Esophagus squamous epithelium (tissue), 5 donors: ENCODE data around the gene DDIT4. TPM values are rescaled to one million over a fixed set of nuclear protein-coding genes. Genes with fewer than 3 reads are reported as not detected.
"Not testable (repeated sequence)": the region's sequence is repeated elsewhere in the genome, so short reads cannot be mapped to it uniquely, and the experiment has no call there.

Experiments
- DNase-seq: peaks from one replicate; lab custom pipeline; 2025; lab: John Stamatoyannopoulos, UW
- H3K27ac ChIP-seq, 4 donors: fragments of 200-600 bp; sonication (generic); one replicate each; pipeline ENCODE4 v1.5.1; 2016 to 2019; ENCODE audit warnings: mild to moderate bottlenecking in 1 of 4
- H3K27me3 ChIP-seq, 4 donors: fragments of 200-600 bp; sonication (generic); 1 replicate in 3 of 4; 2 replicates in 1 of 4; pipeline versions ENCODE4 v1.5.1 to v1.6.0; 2017 to 2021; ENCODE audit warnings: antibody characterized with exemption in 1 of 4
- H3K36me3 ChIP-seq, 3 donors: fragments of 200-600 bp; sonication (generic); one replicate each; pipeline ENCODE4 v1.5.1; 2016 to 2019
- H3K4me1 ChIP-seq, 3 donors: fragments of 200-600 bp; sonication (generic); one replicate each; pipeline ENCODE4 v1.5.1; 2017 to 2019
- H3K4me3 ChIP-seq, 4 donors: fragments of 200-600 bp; sonication (generic); 1 replicate in 3 of 4; 2 replicates in 1 of 4; pipeline ENCODE4 v1.5.1; 2016 to 2019; ENCODE audit warnings: mild to moderate bottlenecking in 2 of 4, moderate library complexity in 1 of 4
- H3K9me3 ChIP-seq, 3 donors: fragments of 200-600 bp; sonication (generic); one replicate each; pipeline ENCODE4 v1.5.1; 2016 to 2019
- CTCF ChIP-seq, 6 experiments: fragments of 450-650 bp in 4 of 6; fragments of 200-600 bp in 2 of 6; sonication (generic) in 2 of 6; IDR thresholded peaks; one replicate each; pipeline ENCODE4 v1.5.1; 2016 to 2019; ENCODE audit warnings: antibody characterized with exemption in 6 of 6, mild to moderate bottlenecking in 4 of 6, moderate library complexity in 4 of 6
- POLR2A ChIP-seq, 4 donors: fragments of 450-650 bp; IDR thresholded peaks; one replicate each; pipeline ENCODE4 v1.6.1; 2017; ENCODE audit warnings: antibody characterized with exemption in 4 of 4, mild to moderate bottlenecking in 4 of 4, moderate library complexity in 3 of 4
- WGBS, 2 donors: methylation state at CpG; one replicate each; pipeline ENCODE4 v1.1.5; 2018; 5-methylcytosine and 5-hydroxymethylcytosine counted together
- intact Hi-C: fragments of 100-400 bp; cut with DNase I; formaldehyde crosslinking; loops from one replicate; pipeline ENCODE4 v1.15.0; 2022
- total RNA-seq, 4 donors: library from RNA; depleted of rRNA; stranded (reverse); fragments of >200 nt; gene quantifications; one replicate each; pipeline ENCODE4 v1.1.0, GENCODE V29; 2016
- donor health status: DM: yes; HTN: yes; CAD: no.

Gene DDIT4
- total RNA-seq, 4 donors from 2014 or later, result 49.4 to 384 (median 138) TPM

DNA sequence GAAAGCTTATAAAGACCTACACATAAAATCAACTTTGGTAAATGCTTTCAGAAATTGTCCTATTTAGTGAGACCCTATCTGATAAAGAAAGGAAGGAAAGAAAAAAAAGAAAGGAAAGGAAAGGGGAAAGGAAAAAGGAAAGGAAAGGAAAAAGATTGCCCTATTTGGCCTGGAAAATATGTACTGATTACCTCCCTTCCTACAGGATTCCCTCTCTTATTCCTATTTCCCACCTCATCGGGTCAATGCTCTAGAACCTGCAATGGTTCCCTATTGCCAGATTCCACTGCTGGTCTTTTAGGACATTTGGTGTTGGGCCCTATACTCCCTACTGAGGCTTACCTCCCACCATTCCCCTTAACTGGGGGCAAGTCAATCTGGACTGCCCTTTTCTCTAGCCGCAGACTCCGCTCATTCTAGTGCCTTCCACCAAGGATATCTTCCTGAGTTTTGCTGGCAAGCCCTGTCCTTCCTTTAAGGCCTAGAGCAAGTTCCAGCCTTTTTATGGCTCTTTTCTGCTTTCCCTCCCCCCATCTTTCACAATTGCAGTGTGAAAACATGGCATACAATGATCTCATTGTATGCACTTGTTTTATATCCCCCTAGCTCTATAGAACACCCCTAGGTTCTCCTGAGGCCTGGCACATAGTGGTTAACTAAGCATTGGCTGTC lies 4.4 kb downstream of the DDIT4 start:
- Histone ChIP-seq H3K27me3 (no peaks in the 10 kb centered on the region), H3K4me1 (peaks cover 3 to 29% (median 13%) of the 10 kb centered on the region in 3 donors), H3K4me3 (no peak overlapping the region), H3K36me3 (peaks cover 0 to 23% (median 20%) of the 10 kb centered on the region in 3 donors), H3K27ac (peak overlapping the region; percentile 7 to 99 (median 96)), H3K9me3 (no peaks in the 10 kb centered on the region)
- intact Hi-C loops, result loop anchor here (2.0 kb wide), 1 partner anchor 59 kb away; no protein-coding TSS in a partner anchor
- TF ChIP-seq POLR2A (IDR thresholded peaks at IDR 0.05) (no peak), CTCF (IDR thresholded peaks at IDR 0.05) (no peak)
- no peak for DNase-seq
- 96% methylated on average over 3 of the region's 3 CpGs for WGBS, 2 donors

DNA sequence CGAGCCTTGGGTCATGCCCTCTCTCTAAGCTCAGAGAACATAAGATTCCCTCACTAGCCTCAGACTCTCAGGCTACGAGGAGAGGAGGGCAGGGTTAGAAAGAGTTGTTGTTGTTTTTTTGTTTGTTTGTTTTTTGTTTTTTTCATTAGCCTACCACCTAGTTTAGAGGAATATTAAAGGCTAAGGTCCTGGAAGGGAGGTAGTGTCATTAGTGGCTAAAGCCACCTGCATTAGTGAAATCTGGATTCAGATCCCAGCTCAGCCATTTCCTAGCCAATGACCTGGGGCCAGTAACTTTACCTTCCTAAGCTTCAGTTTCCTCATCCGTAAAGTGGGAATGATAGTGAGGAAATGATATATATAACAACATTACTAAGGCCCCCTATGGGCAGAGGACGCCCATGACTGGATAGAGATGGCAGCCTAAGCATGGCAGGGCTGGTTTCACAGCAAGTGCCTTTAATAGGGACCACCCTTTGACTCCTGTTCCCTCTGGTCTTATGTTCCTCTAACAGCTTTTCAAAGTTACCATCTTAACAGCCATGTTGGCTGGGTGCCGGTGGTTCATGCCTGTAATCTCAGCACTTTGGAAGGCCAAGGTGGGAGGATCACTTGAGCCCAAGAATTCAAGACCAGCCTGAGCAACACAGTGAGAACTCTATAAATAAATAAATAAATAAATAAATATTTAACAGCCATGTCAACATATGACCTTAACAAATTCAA lies 5.1 kb downstream of the DDIT4 start:
- DNase-seq, result no peak
- peak in 1 of 6 experiments; percentile 17 for TF ChIP-seq CTCF (IDR thresholded peaks at IDR 0.05)
- TF ChIP-seq POLR2A (IDR thresholded peaks at IDR 0.05), result no peak
- Histone ChIP-seq H3K4me1 (peaks cover 3 to 27% (median 13%) of the 10 kb centered on the region in 3 donors), H3K27me3 (no peaks in the 10 kb centered on the region), H3K36me3 (peaks cover 0 to 23% (median 20%) of the 10 kb centered on the region in 3 donors), H3K27ac (peak overlapping the region in 2 of 4 donors; percentile 97 to 99), H3K4me3 (no peak overlapping the region), H3K9me3 (no peaks in the 10 kb centered on the region)
- 87 to 90% methylated on average over 3 to 5 of the region's 5 CpGs for WGBS, 2 donors
- intact Hi-C loops, result no loop called here

- peaks cover 3 to 27% (median 13%) of the 10 kb centered on the region in 3 donors for H3K4me1 ChIP-seq
- H3K9me3 ChIP-seq, H3K4me3 ChIP-seq, intact Hi-C loops, DNase-seq, H3K27me3 ChIP-seq, H3K27ac ChIP-seq: not testable (repeated sequence)
- 92 to 94% methylated on average over 7 of the region's 7 CpGs for WGBS, 2 donors
- peaks cover 0 to 19% (median 12%) of the 10 kb centered on the region in 3 donors for H3K36me3 ChIP-seq
Measured at GRCh38 chr10:72279587-72279986, 5.9 kb downstream of the DDIT4 start.

- Histone ChIP-seq H3K27me3 (no peaks in the 10 kb centered on the region), H3K36me3 (no peaks in the 10 kb centered on the region), H3K4me1 (peaks cover 4 to 27% (median 17%) of the 10 kb centered on the region in 3 donors), H3K27ac (no peak overlapping the region), H3K4me3 (no peak overlapping the region), H3K9me3 (no peaks in the 10 kb centered on the region)
- WGBS, 2 donors, result 77 to 88% methylated on average over 3 of the region's 3 CpGs
- intact Hi-C loops, result no loop called here
- DNase-seq, result no peak
- TF ChIP-seq CTCF (IDR thresholded peaks at IDR 0.05), result no peak
- TF ChIP-seq POLR2A (IDR thresholded peaks at IDR 0.05), result no peak
Measured at GRCh38 chr10:72283131-72283530, 9.4 kb downstream of the DDIT4 start.

GRCh38 chr10:72285972-72286521 lies 12.3 kb downstream of the DDIT4 start:
- Histone ChIP-seq H3K27me3 (no peaks in the 10 kb centered on the region), H3K9me3 (no peaks in the 10 kb centered on the region), H3K36me3 (no peaks in the 10 kb centered on the region), H3K4me3 (no peak overlapping the region), H3K27ac (peak overlapping the region; percentile 1 to 51 (median 28)), H3K4me1 (peaks cover 4 to 29% (median 17%) of the 10 kb centered on the region in 3 donors)
- WGBS, 2 donors, result 32 to 56% methylated on average over 6 to 12 of the region's 14 CpGs
- TF ChIP-seq POLR2A (IDR thresholded peaks at IDR 0.05) (no peak), CTCF (IDR thresholded peaks at IDR 0.05) (no peak)
- intact Hi-C loops, result no loop called here
- DNase-seq, result no peak
